ENCODE data around the gene SLC1A2.

DNA sequence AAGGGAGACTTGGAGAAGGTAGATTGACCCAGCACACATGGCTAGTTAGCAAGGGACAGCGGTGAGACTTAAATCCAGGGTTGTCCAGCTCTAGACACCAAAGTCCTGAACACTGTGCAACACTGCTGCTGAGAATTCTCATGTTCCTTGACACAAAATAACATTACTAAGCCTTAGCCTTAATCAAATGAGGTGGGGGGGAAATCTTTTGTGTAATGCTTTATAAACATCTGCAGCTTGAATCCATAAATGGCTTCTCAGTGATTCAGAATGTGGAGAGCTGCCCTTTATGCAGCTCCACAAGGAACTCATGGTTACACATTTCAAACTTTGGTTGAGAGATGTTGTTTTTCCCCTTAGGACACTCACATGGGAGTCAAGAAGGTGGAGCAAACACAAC lies 200.4 kb downstream of the SLC1A2 start:
- TF ChIP-seq, protein P1, sequence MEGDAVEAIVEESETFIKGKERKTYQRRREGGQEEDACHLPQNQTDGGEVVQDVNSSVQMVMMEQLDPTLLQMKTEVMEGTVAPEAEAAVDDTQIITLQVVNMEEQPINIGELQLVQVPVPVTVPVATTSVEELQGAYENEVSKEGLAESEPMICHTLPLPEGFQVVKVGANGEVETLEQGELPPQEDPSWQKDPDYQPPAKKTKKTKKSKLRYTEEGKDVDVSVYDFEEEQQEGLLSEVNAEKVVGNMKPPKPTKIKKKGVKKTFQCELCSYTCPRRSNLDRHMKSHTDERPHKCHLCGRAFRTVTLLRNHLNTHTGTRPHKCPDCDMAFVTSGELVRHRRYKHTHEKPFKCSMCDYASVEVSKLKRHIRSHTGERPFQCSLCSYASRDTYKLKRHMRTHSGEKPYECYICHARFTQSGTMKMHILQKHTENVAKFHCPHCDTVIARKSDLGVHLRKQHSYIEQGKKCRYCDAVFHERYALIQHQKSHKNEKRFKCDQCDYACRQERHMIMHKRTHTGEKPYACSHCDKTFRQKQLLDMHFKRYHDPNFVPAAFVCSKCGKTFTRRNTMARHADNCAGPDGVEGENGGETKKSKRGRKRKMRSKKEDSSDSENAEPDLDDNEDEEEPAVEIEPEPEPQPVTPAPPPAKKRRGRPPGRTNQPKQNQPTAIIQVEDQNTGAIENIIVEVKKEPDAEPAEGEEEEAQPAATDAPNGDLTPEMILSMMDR (conservative IDR thresholded peaks at IDR 0.05; ENCODE audit: low read depth, low read length), result no peak
- TF ChIP-seq POLR2A (IDR thresholded peaks at IDR 0.05; ENCODE audit: low read depth, low read length), result no peak
- TF ChIP-seq MAFK (IDR thresholded peaks at IDR 0.05; ENCODE audit: low read depth, low read length), result no peak
- no peak for TF ChIP-seq MXI1 (IDR thresholded peaks at IDR 0.05; ENCODE audit: borderline replicate concordance, low read depth, low read length)
- no peak for TF ChIP-seq MAZ (IDR thresholded peaks at IDR 0.05; ENCODE audit: borderline replicate concordance, low read depth, low read length)
- TF ChIP-seq RCOR1 (IDR thresholded peaks at IDR 0.05; ENCODE audit: insufficient replicate concordance, low read length), result no peak
- TF ChIP-seq RAD21 (IDR thresholded peaks at IDR 0.05; ENCODE audit: low read length), result no peak
- TF ChIP-seq FOS (IDR thresholded peaks at IDR 0.05; ENCODE audit: low read depth, low read length), result 0 out of 2 replicates have a peak, but pooled peaks have one; percentile 12

Data from IMR-90 (cell line).